DOHH2 (cell line): Measurements from ENCODE around the gene CD164L2.

Experiments used
- H3F3A ChIP-seq: fragments of 200-600 bp; sonication (generic), shearing (Covaris generic); 2 replicates; pipeline ENCODE4 v1.6.0; 2016; ENCODE audit warnings: antibody characterized with exemption, mild to moderate bottlenecking; ENCODE audit not compliant: control insufficient read depth, insufficient read depth
- H3K27ac ChIP-seq: fragments of 200-600 bp; sonication (generic); 2 replicates; pipeline ENCODE4 v1.5.1; 2014; ENCODE audit warnings: low read depth, mild to moderate bottlenecking, low read length, moderate library complexity
- H3K27me3 ChIP-seq: fragments of 200-600 bp; sonication (generic); 2 replicates; pipeline ENCODE4 v1.6.1; 2014; ENCODE audit warnings: mild to moderate bottlenecking, low read length, mixed read lengths; ENCODE audit not compliant: control insufficient read depth
- H3K36me3 ChIP-seq: fragments of 200-600 bp; sonication (generic); 2 replicates; pipeline ENCODE4 v1.6.1; 2014; ENCODE audit warnings: mild to moderate bottlenecking, low read length, moderate library complexity, mixed read lengths; ENCODE audit not compliant: control insufficient read depth
- H3K4me1 ChIP-seq: fragments of 200-600 bp; sonication (generic); 2 replicates; pipeline ENCODE4 v1.6.1; 2014; ENCODE audit warnings: mild to moderate bottlenecking, low read length, mixed read lengths; ENCODE audit not compliant: control insufficient read depth
- H3K4me2 ChIP-seq: fragments of 200-600 bp; sonication (generic); 2 replicates; pipeline ENCODE4 v1.6.0; 2014; ENCODE audit warnings: mild to moderate bottlenecking, low read length, moderate library complexity
- H3K4me3 ChIP-seq: fragments of 200-600 bp; sonication (generic); 2 replicates; pipeline ENCODE4 v1.5.1; 2014; ENCODE audit warnings: mild to moderate bottlenecking, low read length, mixed read lengths
- H3K79me2 ChIP-seq: fragments of 200-600 bp; sonication (generic); 2 replicates; pipeline ENCODE4 v1.6.1; 2014; ENCODE audit warnings: mild to moderate bottlenecking, low read length, mixed read lengths; ENCODE audit not compliant: control insufficient read depth
- H3K9me2 ChIP-seq: fragments of 200-600 bp; sonication (generic); replicated peaks from 2 replicates; pipeline ENCODE4 v1.6.1; 2014; ENCODE audit warnings: mild to moderate bottlenecking, low read length, mixed read lengths; ENCODE audit not compliant: control insufficient read depth
- H3K9me3 ChIP-seq: fragments of 200-600 bp; sonication (generic); 2 replicates; pipeline ENCODE4 v1.6.1; 2014; ENCODE audit warnings: antibody characterized with exemption, low read length, mixed read lengths; ENCODE audit not compliant: control insufficient read depth, insufficient read depth
- H4K20me1 ChIP-seq: fragments of 200-600 bp; sonication (generic); 2 replicates; pipeline ENCODE4 v1.6.0; 2014; ENCODE audit warnings: low read depth, mild to moderate bottlenecking, antibody characterized with exemption, low read length, moderate library complexity; ENCODE audit not compliant: control insufficient read depth, insufficient read depth
- EZH2phosphoT487 ChIP-seq: fragments of 200-600 bp; sonication (generic); IDR thresholded peaks from 2 replicates; pipeline ENCODE4 v1.6.1; 2017; ENCODE audit warnings: borderline replicate concordance, mild to moderate bottlenecking, antibody characterized with exemption, low read length, moderate library complexity, mixed read lengths
- TF ChIP-seq, protein P1 (sequence below): fragments of 200-600 bp; sonication (generic); IDR thresholded peaks from one replicate; pipeline ENCODE4 v1.5.1; 2014; ENCODE audit warnings: antibody characterized with exemption, mild to moderate bottlenecking, low read depth, low read length; ENCODE audit not compliant: poor library complexity, severe bottlenecking

The CD164L2 gene

DNA sequence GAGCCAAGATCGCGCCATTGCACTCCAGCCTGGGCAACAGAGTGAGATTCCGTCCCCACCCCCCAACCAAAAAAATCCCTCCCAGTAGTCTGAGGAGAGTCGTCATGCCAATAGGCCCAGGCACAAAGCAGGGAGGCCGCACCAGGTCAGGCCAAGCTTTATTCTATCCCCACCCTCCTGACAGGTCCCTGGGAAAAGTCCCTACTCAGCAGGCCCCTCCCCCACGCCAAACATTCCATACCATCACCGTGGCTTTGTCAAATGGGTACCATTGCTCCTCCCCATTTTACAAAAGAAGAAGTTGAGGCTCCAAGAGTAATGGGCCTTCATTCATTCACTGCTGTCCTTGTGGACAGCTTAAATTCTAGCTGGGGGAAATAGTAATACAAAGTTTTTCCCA, 14.6 kb upstream of the CD164L2 start:
- Histone ChIP-seq H3K4me3 (no peak overlapping the region), H3K27ac (no peak overlapping the region), H3F3A (0 out of 2 replicates have a peak, but pooled peaks cover 3% of the 10 kb centered on the region), H3K4me1 (peaks cover 7% of the 10 kb centered on the region), H3K36me3 (no peaks in the 10 kb centered on the region), H3K27me3 (no peaks in the 10 kb centered on the region), H3K4me2 (no peak overlapping the region), H3K9me2 (no peaks in the 10 kb centered on the region), H3K79me2 (no peaks in the 10 kb centered on the region), H3K9me3 (no peaks in the 10 kb centered on the region), H4K20me1 (no peaks in the 10 kb centered on the region)
- TF ChIP-seq EZH2phosphoT487: no peak
- TF ChIP-seq, protein P1, sequence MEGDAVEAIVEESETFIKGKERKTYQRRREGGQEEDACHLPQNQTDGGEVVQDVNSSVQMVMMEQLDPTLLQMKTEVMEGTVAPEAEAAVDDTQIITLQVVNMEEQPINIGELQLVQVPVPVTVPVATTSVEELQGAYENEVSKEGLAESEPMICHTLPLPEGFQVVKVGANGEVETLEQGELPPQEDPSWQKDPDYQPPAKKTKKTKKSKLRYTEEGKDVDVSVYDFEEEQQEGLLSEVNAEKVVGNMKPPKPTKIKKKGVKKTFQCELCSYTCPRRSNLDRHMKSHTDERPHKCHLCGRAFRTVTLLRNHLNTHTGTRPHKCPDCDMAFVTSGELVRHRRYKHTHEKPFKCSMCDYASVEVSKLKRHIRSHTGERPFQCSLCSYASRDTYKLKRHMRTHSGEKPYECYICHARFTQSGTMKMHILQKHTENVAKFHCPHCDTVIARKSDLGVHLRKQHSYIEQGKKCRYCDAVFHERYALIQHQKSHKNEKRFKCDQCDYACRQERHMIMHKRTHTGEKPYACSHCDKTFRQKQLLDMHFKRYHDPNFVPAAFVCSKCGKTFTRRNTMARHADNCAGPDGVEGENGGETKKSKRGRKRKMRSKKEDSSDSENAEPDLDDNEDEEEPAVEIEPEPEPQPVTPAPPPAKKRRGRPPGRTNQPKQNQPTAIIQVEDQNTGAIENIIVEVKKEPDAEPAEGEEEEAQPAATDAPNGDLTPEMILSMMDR: no peak

DNA sequence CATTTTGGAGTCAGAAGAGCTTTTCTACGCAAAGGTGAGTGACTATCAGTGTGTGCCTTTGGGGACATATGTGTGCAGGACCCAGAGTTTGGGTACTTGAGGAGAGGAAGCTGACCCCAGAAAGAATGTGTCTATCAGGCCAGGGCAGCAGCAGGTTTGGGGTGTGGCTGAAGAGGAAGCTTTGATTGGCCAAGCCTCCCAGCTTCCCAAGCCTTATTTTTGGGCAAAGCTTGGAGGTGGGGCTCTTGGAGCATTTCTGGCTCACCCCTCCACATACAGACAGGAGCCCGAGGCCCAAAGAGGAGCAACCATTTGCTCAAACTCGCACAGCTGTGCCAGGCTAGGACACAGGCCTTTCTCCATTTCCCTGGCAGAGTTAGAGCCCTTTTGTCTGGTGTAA, 14.0 kb upstream of the CD164L2 start:
- Histone ChIP-seq H3K4me2 (no peak overlapping the region), H3K27me3 (no peaks in the 10 kb centered on the region), H3K9me2 (no peaks in the 10 kb centered on the region), H4K20me1 (no peaks in the 10 kb centered on the region), H3K4me1 (peaks cover 7% of the 10 kb centered on the region), H3K36me3 (no peaks in the 10 kb centered on the region), H3K27ac (no peak overlapping the region), H3K4me3 (no peak overlapping the region), H3K9me3 (no peaks in the 10 kb centered on the region), H3F3A (no peaks in the 10 kb centered on the region), H3K79me2 (no peaks in the 10 kb centered on the region)
- TF ChIP-seq EZH2phosphoT487: no peak
- TF ChIP-seq, protein P1: no peak

DNA sequence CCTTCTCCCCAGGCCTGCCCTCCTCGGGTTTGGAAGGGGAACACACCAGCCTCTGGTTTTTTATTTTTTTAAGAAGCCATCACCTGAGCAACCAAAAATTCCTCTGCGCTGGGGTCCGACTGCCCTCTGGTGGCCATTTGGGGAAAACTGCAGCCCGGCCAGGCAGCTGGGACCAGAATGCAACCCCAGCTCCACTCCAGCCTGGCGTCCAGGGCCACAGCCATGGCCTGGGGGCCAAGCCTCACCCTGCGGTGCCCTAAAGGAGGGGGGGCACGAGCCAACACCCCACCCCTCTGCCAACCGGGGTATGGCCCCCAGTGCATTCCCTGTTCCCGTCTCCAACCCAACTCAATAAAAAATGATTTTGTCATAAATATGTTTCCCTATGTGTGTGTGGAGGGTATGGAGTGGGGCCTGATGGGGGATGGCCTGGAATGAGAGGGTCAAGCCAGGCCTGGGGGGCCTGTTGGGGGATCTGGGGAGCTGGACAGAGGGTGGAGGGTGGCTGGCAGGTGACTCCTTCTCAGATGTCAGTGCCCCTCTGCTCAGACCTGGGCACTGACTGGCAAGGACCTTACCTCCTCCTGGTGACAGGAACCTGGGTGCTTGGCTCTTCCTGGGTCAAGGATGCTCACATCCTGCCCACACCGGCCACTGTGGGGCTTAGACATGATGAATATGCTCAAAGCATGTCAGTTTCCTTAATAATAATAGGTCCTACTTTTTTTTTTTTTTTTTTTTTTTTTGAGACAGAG, 12.5 kb upstream of the CD164L2 start:
- Histone ChIP-seq H3K4me2 (no peak overlapping the region), H3K4me1 (peaks cover 16% of the 10 kb centered on the region), H4K20me1 (no peaks in the 10 kb centered on the region), H3K27ac (no peak overlapping the region), H3K79me2 (no peaks in the 10 kb centered on the region), H3F3A (no peaks in the 10 kb centered on the region), H3K27me3 (no peaks in the 10 kb centered on the region), H3K9me2 (no peaks in the 10 kb centered on the region), H3K36me3 (no peaks in the 10 kb centered on the region), H3K9me3 (no peaks in the 10 kb centered on the region), H3K4me3 (no peak overlapping the region)
- TF ChIP-seq, protein P1: peak; percentile 92
- no peak for TF ChIP-seq EZH2phosphoT487
